ENCODE measurements around the gene TRABD2B. TPM values are rescaled to one million over a fixed set of nuclear protein-coding genes. Genes with fewer than 3 reads are reported as not detected.

Gene TRABD2B
- total RNA-seq, 4 donors from 2014 or later: 0.05 to 0.15 (median 0.12) TPM

GRCh38 chr1:47906527-47907176 lies 90.5 kb downstream of the TRABD2B start:
- ATAC-seq: no peak
- H3K27ac ChIP-seq: no peak overlapping the region
- no peaks in the 10 kb centered on the region for H3K9me3 ChIP-seq
- H3K4me1 ChIP-seq: no peaks in the 10 kb centered on the region
- TF ChIP-seq, protein P1, sequence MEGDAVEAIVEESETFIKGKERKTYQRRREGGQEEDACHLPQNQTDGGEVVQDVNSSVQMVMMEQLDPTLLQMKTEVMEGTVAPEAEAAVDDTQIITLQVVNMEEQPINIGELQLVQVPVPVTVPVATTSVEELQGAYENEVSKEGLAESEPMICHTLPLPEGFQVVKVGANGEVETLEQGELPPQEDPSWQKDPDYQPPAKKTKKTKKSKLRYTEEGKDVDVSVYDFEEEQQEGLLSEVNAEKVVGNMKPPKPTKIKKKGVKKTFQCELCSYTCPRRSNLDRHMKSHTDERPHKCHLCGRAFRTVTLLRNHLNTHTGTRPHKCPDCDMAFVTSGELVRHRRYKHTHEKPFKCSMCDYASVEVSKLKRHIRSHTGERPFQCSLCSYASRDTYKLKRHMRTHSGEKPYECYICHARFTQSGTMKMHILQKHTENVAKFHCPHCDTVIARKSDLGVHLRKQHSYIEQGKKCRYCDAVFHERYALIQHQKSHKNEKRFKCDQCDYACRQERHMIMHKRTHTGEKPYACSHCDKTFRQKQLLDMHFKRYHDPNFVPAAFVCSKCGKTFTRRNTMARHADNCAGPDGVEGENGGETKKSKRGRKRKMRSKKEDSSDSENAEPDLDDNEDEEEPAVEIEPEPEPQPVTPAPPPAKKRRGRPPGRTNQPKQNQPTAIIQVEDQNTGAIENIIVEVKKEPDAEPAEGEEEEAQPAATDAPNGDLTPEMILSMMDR (IDR thresholded peaks at IDR 0.05 in 4 of 5, conservative IDR thresholded peaks at IDR 0.05 in 1 of 5): no peak
- TF ChIP-seq POLR2A (IDR thresholded peaks at IDR 0.05): no peak
- H3K27me3 ChIP-seq: no peaks in the 10 kb centered on the region
- H3K4me3 ChIP-seq: no peak overlapping the region
- DNase-seq: no peak
- in situ Hi-C loops (cut with MboI; ENCODE audit: low sequenced_read_pairs in 4 of 4): no loop called here
- H3K36me3 ChIP-seq: no peaks in the 10 kb centered on the region
- intact Hi-C loops (cut with DNase I; ENCODE audit: low total_unique reads): no loop called here

GRCh38 chr1:47906009-47906432 lies 91.2 kb downstream of the TRABD2B start:
- Histone ChIP-seq H3K27ac (no peak overlapping the region), H3K4me3 (no peak overlapping the region), H3K36me3 (no peaks in the 10 kb centered on the region), H3K4me1 (no peaks in the 10 kb centered on the region), H3K27me3 (no peaks in the 10 kb centered on the region), H3K9me3 (no peaks in the 10 kb centered on the region)
- in situ Hi-C loops (cut with MboI; ENCODE audit: low sequenced_read_pairs in 4 of 4): no loop called here
- intact Hi-C loops (cut with DNase I; ENCODE audit: low total_unique reads): no loop called here
- ATAC-seq: peak in 1 of 2 donors; percentile 64
- no peak for DNase-seq
- no peak for TF ChIP-seq POLR2A (IDR thresholded peaks at IDR 0.05)
- TF ChIP-seq, protein P1 (IDR thresholded peaks at IDR 0.05 in 4 of 5, conservative IDR thresholded peaks at IDR 0.05 in 1 of 5): no peak

DNA sequence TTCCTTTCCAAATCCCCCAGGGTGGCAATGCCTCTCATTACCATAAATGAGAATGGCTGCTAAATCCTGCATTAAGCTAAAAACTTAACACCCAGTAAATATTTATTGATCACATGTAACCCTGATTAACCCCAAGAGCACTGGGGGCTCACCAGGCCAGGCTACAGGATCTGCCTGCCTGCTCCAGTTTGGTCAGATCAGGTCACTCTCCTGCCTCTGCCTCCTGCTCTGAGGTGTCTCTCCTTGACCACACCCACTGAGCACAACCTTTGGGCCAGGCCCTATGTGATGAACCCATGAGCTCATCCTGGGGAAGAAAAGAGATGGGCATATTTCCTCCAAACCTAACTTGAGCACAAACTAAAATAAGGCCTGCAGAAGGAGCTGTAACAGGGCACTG lies 93.5 kb downstream of the TRABD2B start:
- intact Hi-C loops (cut with DNase I; ENCODE audit: low total_unique reads): no loop called here
- H3K27me3 ChIP-seq: no peaks in the 10 kb centered on the region
- H3K9me3 ChIP-seq: no peaks in the 10 kb centered on the region
- ATAC-seq: no peak
- peaks cover 1 to 3% of the 10 kb centered on the region in 2 donors for H3K4me1 ChIP-seq
- no peak overlapping the region for H3K27ac ChIP-seq
- no peaks in the 10 kb centered on the region for H3K36me3 ChIP-seq
- H3K4me3 ChIP-seq: no peak overlapping the region
- in situ Hi-C loops (cut with MboI; ENCODE audit: low sequenced_read_pairs in 4 of 4): no loop called here
- no peak for TF ChIP-seq POLR2A (IDR thresholded peaks at IDR 0.05)
- TF ChIP-seq, protein P1 (IDR thresholded peaks at IDR 0.05 in 4 of 5, conservative IDR thresholded peaks at IDR 0.05 in 1 of 5): no peak
- DNase-seq: no peak

DNA sequence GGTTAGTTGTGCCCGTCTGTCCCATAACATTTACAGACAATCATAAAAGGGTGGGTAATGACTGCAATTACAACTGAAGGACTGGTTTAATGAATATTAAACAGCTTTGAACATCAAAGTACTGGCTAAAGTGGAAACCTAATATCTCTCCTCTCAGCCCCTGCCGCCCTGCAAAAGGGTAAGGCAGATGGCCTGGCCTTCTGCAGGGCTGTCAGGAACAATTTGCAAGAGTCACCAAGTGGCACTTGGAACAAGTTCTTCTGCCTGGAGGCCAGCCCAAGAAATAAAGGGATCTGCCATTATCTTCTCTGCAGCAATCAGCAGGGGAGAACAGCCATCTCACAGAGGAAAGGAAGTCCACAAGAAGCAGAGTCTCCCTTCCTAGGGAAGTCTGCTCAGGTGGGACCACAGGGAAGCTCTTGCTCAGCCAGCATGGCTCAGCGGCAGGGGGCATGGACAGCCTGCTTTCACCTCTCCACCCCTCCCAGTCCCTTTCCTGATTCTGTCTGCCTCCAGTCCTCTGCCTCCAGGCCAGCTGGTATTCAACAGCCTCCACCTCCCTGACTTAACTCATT lies 96.1 kb downstream of the TRABD2B start:
- TF ChIP-seq, protein P1 (IDR thresholded peaks at IDR 0.05 in 4 of 5, conservative IDR thresholded peaks at IDR 0.05 in 1 of 5): no peak
- TF ChIP-seq POLR2A (IDR thresholded peaks at IDR 0.05): no peak

More for the DNA sequence above, 96.1 kb downstream of the TRABD2B start:
- H3K27ac ChIP-seq: no peak overlapping the region
- no peaks in the 10 kb centered on the region for H3K36me3 ChIP-seq
- in situ Hi-C loops (cut with MboI; ENCODE audit: low sequenced_read_pairs in 4 of 4) (no loop called here), intact Hi-C loops (cut with DNase I; ENCODE audit: low total_unique reads) (no loop called here)
- no peaks in the 10 kb centered on the region for H3K27me3 ChIP-seq
- DNase-seq (no peak), ATAC-seq (no peak)
- no peak overlapping the region for H3K4me3 ChIP-seq
- H3K4me1 ChIP-seq: peaks cover 5 to 12% of the 10 kb centered on the region in 2 donors
- H3K9me3 ChIP-seq: no peaks in the 10 kb centered on the region
